ENCODE data around the gene ANAPC1. TPM values are rescaled to one million over a fixed set of nuclear protein-coding genes. Genes with fewer than 3 reads are reported as not detected.
A peak's percentile ranks its signal among the peaks of the same experiment; 100 is the strongest.

ANAPC1 gene
- total RNA-seq, 4 donors from 2014 or later = 20.5 to 61.0 (median 42.7) TPM

GRCh38 chr2:111903516-111903915 lies 19.5 kb upstream of the ANAPC1 start:
- intact Hi-C loops (cut with DNase I) = no loop called here
- peak overlapping the region in 3 of 4 donors; percentile 11 to 43 (median 16) for H3K27ac ChIP-seq
- peaks cover 0 to 17% (median 0%) of the 10 kb centered on the region in 4 donors for H3K27me3 ChIP-seq
- 60 to 68% methylated on average over 3 of the region's 3 CpGs for WGBS, 2 donors
- no peaks in the 10 kb centered on the region for H3K9me3 ChIP-seq
- no peak for TF ChIP-seq CTCF (IDR thresholded peaks at IDR 0.05)
- TF ChIP-seq POLR2A (IDR thresholded peaks at IDR 0.05) = no peak
- no peaks in the 10 kb centered on the region for H3K36me3 ChIP-seq
- H3K4me1 ChIP-seq = peaks cover 4 to 62% (median 20%) of the 10 kb centered on the region in 3 donors
- no peak for DNase-seq
- H3K4me3 ChIP-seq = no peak overlapping the region

GRCh38 chr2:111900859-111901258 lies 16.9 kb upstream of the ANAPC1 start:
- Histone ChIP-seq H3K27ac (peak overlapping the region in 3 of 4 donors; percentile 50 to 83 (median 83)), H3K36me3 (no peaks in the 10 kb centered on the region), H3K9me3 (no peaks in the 10 kb centered on the region), H3K4me3 (peak overlapping the region in 3 of 4 donors; percentile 63 to 86 (median 71)), H3K27me3 (peaks cover 0 to 23% (median 0%) of the 10 kb centered on the region in 4 donors), H3K4me1 (peaks cover 12 to 71% (median 25%) of the 10 kb centered on the region in 3 donors)
- DNase-seq = no peak
- intact Hi-C loops (cut with DNase I) = no loop called here
- TF ChIP-seq POLR2A (IDR thresholded peaks at IDR 0.05) (no peak), CTCF (IDR thresholded peaks at IDR 0.05) (peak in 2 of 6 experiments; percentile 24 to 32)
- 18 to 39% methylated on average over 3 of the region's 3 CpGs for WGBS, 2 donors

- Histone ChIP-seq H3K27ac (peak overlapping the region; percentile 69 to 93 (median 83)), H3K27me3 (peaks cover 0 to 23% (median 0%) of the 10 kb centered on the region in 4 donors), H3K9me3 (no peaks in the 10 kb centered on the region), H3K36me3 (no peaks in the 10 kb centered on the region), H3K4me3 (peak overlapping the region; percentile 63 to 86 (median 70)), H3K4me1 (peaks cover 12 to 59% (median 17%) of the 10 kb centered on the region in 3 donors)
- WGBS, 2 donors = 2 to 5% methylated on average over 6 to 19 of the region's 70 CpGs
- DNase-seq = no peak
- intact Hi-C loops (cut with DNase I) = no loop called here
- no peak for TF ChIP-seq CTCF (IDR thresholded peaks at IDR 0.05)
- TF ChIP-seq POLR2A (IDR thresholded peaks at IDR 0.05) = no peak
Measured at GRCh38 chr2:111898703-111899514, 14.9 kb upstream of the ANAPC1 start.

- peak in 2 of 4 donors; percentile 80 to 87 for TF ChIP-seq POLR2A (IDR thresholded peaks at IDR 0.05)
- peak in 5 of 6 experiments; percentile 43 to 68 (median 55) for TF ChIP-seq CTCF (IDR thresholded peaks at IDR 0.05)
- Histone ChIP-seq H3K4me3 (peak within 1 kb of the TSS; percentile 63 to 86 (median 70)), H3K36me3 (no peaks in the 10 kb centered on the region), H3K9me3 (no peaks in the 10 kb centered on the region), H3K4me1 (peaks cover 12 to 59% (median 17%) of the 10 kb centered on the region in 3 donors), H3K27me3 (peaks cover 0 to 23% (median 0%) of the 10 kb centered on the region in 4 donors), H3K27ac (peak within 1 kb of the TSS; percentile 69 to 93 (median 83))
- WGBS, 2 donors = 1 to 3% methylated on average over 17 to 19 of the region's 71 CpGs
- no peak for DNase-seq
- intact Hi-C loops (cut with DNase I) = loop anchor here (2.0 kb wide), 1 partner anchor 147 kb away; no protein-coding TSS in a partner anchor
Measured at GRCh38 chr2:111897924-111898702, 14.1 kb upstream of the ANAPC1 start, which contains the start of gene MERTK. MERTK (plus strand) TSS chr2:111898607; CDS start chr2:111898736, 129 bp downstream.
